Fibroblast of lung (primary cell): ENCODE data around the gene DSTYK. TPM values are rescaled to one million over a fixed set of nuclear protein-coding genes. Genes with fewer than 3 reads are reported as not detected.
A peak's percentile ranks its signal among the peaks of the same experiment; 100 is the strongest.

Experiments used
- DNase-seq, 2 donors: peaks; one replicate each; pipeline versions ENCODE4 v3.0.0 to v3.0.0-alpha.2; 2010; ENCODE audit warnings: low read depth in 2 of 2
- H2AFZ ChIP-seq: 2 replicates; pipeline ENCODE4 v1.5.1; 2012; ENCODE audit warnings: low read length, control low read depth, inconsistent platforms
- H3K27ac ChIP-seq: 2 replicates; pipeline ENCODE4 v1.5.1; 2011; ENCODE audit warnings: low read length, control low read depth; ENCODE audit not compliant: insufficient read depth
- H3K27me3 ChIP-seq: 2 replicates; pipeline ENCODE4 v1.5.1; 2011; ENCODE audit warnings: mild to moderate bottlenecking, low read length; ENCODE audit not compliant: control insufficient read depth, insufficient read depth
- H3K36me3 ChIP-seq: 2 replicates; pipeline ENCODE4 v1.5.1; 2011; ENCODE audit warnings: low read length; ENCODE audit not compliant: control insufficient read depth, insufficient read depth
- H3K4me1 ChIP-seq: 2 replicates; pipeline ENCODE4 v1.5.1; 2011; ENCODE audit warnings: low read length; ENCODE audit not compliant: control insufficient read depth, insufficient read depth; ENCODE audit errors: extremely low read depth
- H3K4me2 ChIP-seq: 2 replicates; pipeline ENCODE4 v1.5.1; 2011; ENCODE audit warnings: low read length, control low read depth; ENCODE audit not compliant: insufficient read depth; ENCODE audit errors: extremely low read depth
- H3K4me3 ChIP-seq, 4 experiments: fragments of 200-600 bp in 1 of 4; sonication (generic) in 1 of 4; replicated peaks in 1 of 4; 2 replicates each; pipeline ENCODE4 v1.5.1; 2011 to 2016; ENCODE audit warnings: low read length in 4 of 4, low read depth in 3 of 4, mild to moderate bottlenecking in 3 of 4, control low read depth in 2 of 4, inconsistent platforms in 1 of 4, mixed read lengths in 1 of 4; ENCODE audit not compliant: insufficient read depth in 1 of 4; ENCODE audit errors: control extremely low read depth in 1 of 4
- H3K79me2 ChIP-seq: 2 replicates; pipeline ENCODE4 v1.5.1; 2012; ENCODE audit warnings: mild to moderate bottlenecking, low read length, inconsistent platforms; ENCODE audit not compliant: control insufficient read depth, insufficient read depth
- H3K9ac ChIP-seq: 2 replicates; pipeline ENCODE4 v1.5.1; 2011; ENCODE audit warnings: mild to moderate bottlenecking, low read length, control low read depth; ENCODE audit not compliant: insufficient read depth
- H3K9me3 ChIP-seq: 2 replicates; pipeline ENCODE4 v1.5.1; 2012; ENCODE audit warnings: low read depth, low read length; ENCODE audit not compliant: control insufficient read depth, insufficient read depth
- H4K20me1 ChIP-seq: 2 replicates; pipeline ENCODE4 v1.5.1; 2011; ENCODE audit warnings: low read length; ENCODE audit not compliant: control insufficient read depth, insufficient read depth; ENCODE audit errors: extremely low read depth
- EZH2 ChIP-seq: IDR thresholded peaks from 2 replicates; pipeline ENCODE4 v1.5.1; 2012; ENCODE audit warnings: low read length, control low read depth, mild to moderate bottlenecking; ENCODE audit errors: missing control alignments
- polyA plus RNA-seq, 2 donors: library from polyadenylated mRNA; depleted of rRNA in 1 of 2; stranded (reverse) in 1 of 2; unstranded in 1 of 2; fragments of >200 nt; gene quantifications; 2 replicates each; pipeline ENCODE4 v1.2.1, GENCODE V29; 2011 to 2012; ENCODE audit warnings: missing spikeins in 1 of 2
- total RNA-seq: library from RNA; depleted of rRNA; stranded (reverse); fragments of >200 nt; gene quantifications from 2 replicates; pipeline ENCODE4 v1.2.1, GENCODE V29; 2014
- TF ChIP-seq, protein P1 (sequence below), 2 donors: IDR thresholded peaks in 1 of 2; conservative IDR thresholded peaks in 1 of 2; 1 replicate in 1 of 2; 2 replicates in 1 of 2; pipeline ENCODE4 v1.5.1; 2011 to 2012; ENCODE audit warnings: low read length in 2 of 2, control low read depth in 1 of 2, inconsistent platforms in 1 of 2, low read depth in 1 of 2, mild to moderate bottlenecking in 1 of 2

DSTYK gene
- total and polyA plus RNA-seq, 2 donors (not counting 1 experiment from before 2014, with no cell fraction given) = 24.5 to 42.6 TPM

DNA sequence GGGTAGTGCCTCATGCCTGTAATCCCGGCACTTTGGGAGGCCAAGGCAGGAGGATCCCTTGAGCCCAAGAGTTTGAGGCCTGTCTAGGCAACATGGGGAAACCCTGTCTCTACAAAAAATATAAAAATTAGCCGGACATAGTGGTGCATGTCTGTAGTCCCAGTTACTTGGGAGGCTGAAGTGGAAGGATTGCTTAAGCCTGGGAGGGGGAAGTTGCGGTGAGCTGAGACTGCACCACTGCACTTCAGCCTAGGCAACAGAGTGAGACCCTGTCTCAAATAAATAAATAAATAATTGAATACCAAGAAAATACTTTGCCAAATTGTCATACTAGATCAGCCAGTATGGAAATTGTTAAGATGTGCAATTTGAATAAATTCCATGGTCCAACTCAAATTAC is 83.9 kb downstream of the DSTYK start:
- no peaks in the 10 kb centered on the region for H3K9me3 ChIP-seq
- H3K36me3 ChIP-seq = no peaks in the 10 kb centered on the region
- no peaks in the 10 kb centered on the region for H3K27me3 ChIP-seq
- no peaks in the 10 kb centered on the region for H4K20me1 ChIP-seq
- TF ChIP-seq EZH2 = no peak
- TF ChIP-seq, protein P1, sequence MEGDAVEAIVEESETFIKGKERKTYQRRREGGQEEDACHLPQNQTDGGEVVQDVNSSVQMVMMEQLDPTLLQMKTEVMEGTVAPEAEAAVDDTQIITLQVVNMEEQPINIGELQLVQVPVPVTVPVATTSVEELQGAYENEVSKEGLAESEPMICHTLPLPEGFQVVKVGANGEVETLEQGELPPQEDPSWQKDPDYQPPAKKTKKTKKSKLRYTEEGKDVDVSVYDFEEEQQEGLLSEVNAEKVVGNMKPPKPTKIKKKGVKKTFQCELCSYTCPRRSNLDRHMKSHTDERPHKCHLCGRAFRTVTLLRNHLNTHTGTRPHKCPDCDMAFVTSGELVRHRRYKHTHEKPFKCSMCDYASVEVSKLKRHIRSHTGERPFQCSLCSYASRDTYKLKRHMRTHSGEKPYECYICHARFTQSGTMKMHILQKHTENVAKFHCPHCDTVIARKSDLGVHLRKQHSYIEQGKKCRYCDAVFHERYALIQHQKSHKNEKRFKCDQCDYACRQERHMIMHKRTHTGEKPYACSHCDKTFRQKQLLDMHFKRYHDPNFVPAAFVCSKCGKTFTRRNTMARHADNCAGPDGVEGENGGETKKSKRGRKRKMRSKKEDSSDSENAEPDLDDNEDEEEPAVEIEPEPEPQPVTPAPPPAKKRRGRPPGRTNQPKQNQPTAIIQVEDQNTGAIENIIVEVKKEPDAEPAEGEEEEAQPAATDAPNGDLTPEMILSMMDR (conservative IDR thresholded peaks at IDR 0.05 in 1 of 2, IDR thresholded peaks at IDR 0.05 in 1 of 2; ENCODE audit: low read depth in 1 of 2, low read length in 2 of 2) = no peak
- H3K4me3 ChIP-seq = no peak overlapping the region
- DNase-seq = no peak
- no peaks in the 10 kb centered on the region for H3K4me1 ChIP-seq
- no peak overlapping the region for H2AFZ ChIP-seq
- no peaks in the 10 kb centered on the region for H3K79me2 ChIP-seq
- H3K27ac ChIP-seq = no peak overlapping the region
- H3K4me2 ChIP-seq = no peak overlapping the region
- no peak overlapping the region for H3K9ac ChIP-seq

DNA sequence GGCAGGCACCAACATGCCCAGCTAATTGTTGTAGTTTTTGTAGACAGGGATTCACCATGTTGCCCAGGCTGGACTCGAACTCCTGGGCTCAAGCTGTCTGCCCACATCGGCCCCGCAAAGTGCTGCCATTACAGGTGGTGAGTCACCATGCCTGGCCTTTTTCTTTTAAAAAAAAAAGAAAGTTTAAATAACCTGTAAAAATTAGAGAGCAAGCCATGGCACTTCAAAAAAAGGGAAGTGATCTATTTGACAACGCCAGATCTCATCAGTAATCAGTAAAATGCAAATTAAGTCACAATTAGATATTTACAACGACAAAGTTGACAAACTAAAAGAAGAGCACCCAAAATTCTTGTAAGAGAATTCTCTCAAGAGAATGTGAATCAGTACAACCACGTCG is 86.8 kb downstream of the DSTYK start:
- Histone ChIP-seq H3K79me2 (peaks cover 20% of the 10 kb centered on the region), H3K9ac (no peak overlapping the region), H3K4me3 (no peak overlapping the region), H3K4me2 (no peak overlapping the region), H4K20me1 (no peaks in the 10 kb centered on the region), H3K27ac (no peak overlapping the region), H3K9me3 (no peaks in the 10 kb centered on the region), H3K36me3 (no peaks in the 10 kb centered on the region), H2AFZ (no peak overlapping the region), H3K4me1 (no peaks in the 10 kb centered on the region), H3K27me3 (no peaks in the 10 kb centered on the region)
- no peak for DNase-seq
- TF ChIP-seq EZH2 = no peak
- TF ChIP-seq, protein P1 (conservative IDR thresholded peaks at IDR 0.05 in 1 of 2, IDR thresholded peaks at IDR 0.05 in 1 of 2; ENCODE audit: low read depth in 1 of 2, low read length in 2 of 2) = no peak

DNA sequence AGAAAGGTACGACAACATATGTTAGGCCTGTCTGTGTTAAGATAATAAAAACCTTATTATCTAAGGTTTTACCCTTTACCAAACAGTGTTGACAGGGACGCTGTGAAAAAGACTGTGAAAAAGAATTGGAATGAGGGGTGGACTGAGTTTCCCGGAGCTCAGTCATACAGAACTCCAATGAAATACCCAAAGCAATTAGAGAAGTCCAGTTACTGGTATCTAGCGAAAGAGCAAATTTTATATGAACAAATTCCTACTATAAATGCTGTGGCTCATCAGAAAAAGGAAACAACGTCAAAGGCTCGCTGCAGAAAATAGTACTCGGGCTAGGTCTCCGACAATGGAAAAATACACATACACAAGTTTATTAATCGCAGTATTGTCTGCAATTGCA is 89.0 kb downstream of the DSTYK start:
- Histone ChIP-seq H3K79me2 (peaks cover 33% of the 10 kb centered on the region), H2AFZ (peak overlapping the region; percentile 75), H3K4me3 (peak overlapping the region; percentile 35 to 100 (median 66)), H3K4me2 (peak overlapping the region; percentile 80), H3K9ac (peak overlapping the region; percentile 9), H3K9me3 (no peaks in the 10 kb centered on the region), H3K27me3 (no peaks in the 10 kb centered on the region), H3K36me3 (no peaks in the 10 kb centered on the region), H3K27ac (peak overlapping the region; percentile 95), H4K20me1 (no peaks in the 10 kb centered on the region), H3K4me1 (no peaks in the 10 kb centered on the region)
- TF ChIP-seq EZH2 = no peak
- TF ChIP-seq, protein P1 (conservative IDR thresholded peaks at IDR 0.05 in 1 of 2, IDR thresholded peaks at IDR 0.05 in 1 of 2; ENCODE audit: low read depth in 1 of 2, low read length in 2 of 2) = no peak
- DNase-seq = no peak
